Lung (tissue), 12 donors: ENCODE measurements around the gene PLPP7. TPM values are rescaled to one million over a fixed set of nuclear protein-coding genes. Genes with fewer than 3 reads are reported as not detected.

Source experiments
- ATAC-seq: fragments of 200-7000 bp; cut with Tn5 transposase; one replicate; pipeline ENCODE4 v1.9.1; 2020; ENCODE audit warnings: moderate number of reproducible peaks; ENCODE audit not compliant: insufficient read depth, low FRiP score
- DNase-seq, 3 donors: peaks; one replicate each; pipeline ENCODE4 v3.0.0-alpha.2; 2013 to 2017
- H3K27ac ChIP-seq, 2 donors: one replicate each; pipeline ENCODE4 v1.5.1; 2013; ENCODE audit warnings: mild to moderate bottlenecking in 2 of 2, moderate library complexity in 2 of 2, control low read depth in 1 of 2, inconsistent platforms in 1 of 2, low read depth in 1 of 2, low read length in 1 of 2
- H3K27me3 ChIP-seq, 3 donors: one replicate each; pipeline ENCODE4 v1.5.1; 2013; ENCODE audit warnings: low read length in 2 of 3; ENCODE audit not compliant: control insufficient read depth in 3 of 3, insufficient read depth in 3 of 3
- H3K36me3 ChIP-seq, 4 donors: one replicate each; pipeline ENCODE4 v1.5.1; 2013; ENCODE audit warnings: low read length in 4 of 4, mild to moderate bottlenecking in 1 of 4, moderate library complexity in 1 of 4; ENCODE audit not compliant: control insufficient read depth in 4 of 4, insufficient read depth in 4 of 4
- H3K4me1 ChIP-seq, 5 donors: one replicate each; pipeline ENCODE4 v1.5.1; 2013; ENCODE audit warnings: low read length in 5 of 5, mild to moderate bottlenecking in 2 of 5, moderate library complexity in 1 of 5; ENCODE audit not compliant: control insufficient read depth in 5 of 5, insufficient read depth in 5 of 5
- H3K4me3 ChIP-seq: one replicate; pipeline ENCODE4 v1.5.1; 2013; ENCODE audit warnings: mild to moderate bottlenecking, control low read depth, moderate library complexity
- H3K9ac ChIP-seq, 2 donors: one replicate each; pipeline ENCODE4 v1.5.1; 2013; ENCODE audit warnings: low read length in 2 of 2, control low read depth in 1 of 2; ENCODE audit not compliant: insufficient read depth in 1 of 2
- H3K9me3 ChIP-seq, 4 donors: one replicate each; pipeline ENCODE4 v1.5.1; 2013; ENCODE audit warnings: low read length in 3 of 4, mild to moderate bottlenecking in 1 of 4, moderate library complexity in 1 of 4; ENCODE audit not compliant: control insufficient read depth in 4 of 4, insufficient read depth in 3 of 4
- WGBS, 2 donors: extraction: QIAGEN DNeasy Blood & Tissue Kit; methylation state at CpG; one replicate each; pipeline ENCODE4 v1.1.7; 2013; 5-methylcytosine and 5-hydroxymethylcytosine counted together
- polyA plus RNA-seq, 2 donors: library from polyadenylated mRNA; stranded (reverse); fragments of 200-250 nt; gene quantifications; one replicate each; pipeline ENCODE4 v1.2.1, GENCODE V29; 2013
- total RNA-seq, 2 donors: library from RNA; depleted of rRNA in 1 of 2; stranded (reverse); fragments of >200 nt in 1 of 2; gene quantifications; one replicate each; pipeline ENCODE4 v1.2.1, GENCODE V29; 2014 to 2021
- TF ChIP-seq, protein P1 (sequence below): IDR thresholded peaks from 2 replicates; pipeline ENCODE4 v1.5.1; 2012; ENCODE audit warnings: mild to moderate bottlenecking; ENCODE audit errors: control extremely low read depth, extremely low read depth
- donor health status: control.
- donor health status: control.
- donor health status: Bipolar disorder and iron deficiency.
- donor health status: healthy.
- donor health status: DM: yes; HTN: yes; CAD: no.

PLPP7 gene
- total and polyA plus RNA-seq, 4 donors, result 0.79 to 1.8 (median 1.1) TPM

DNA sequence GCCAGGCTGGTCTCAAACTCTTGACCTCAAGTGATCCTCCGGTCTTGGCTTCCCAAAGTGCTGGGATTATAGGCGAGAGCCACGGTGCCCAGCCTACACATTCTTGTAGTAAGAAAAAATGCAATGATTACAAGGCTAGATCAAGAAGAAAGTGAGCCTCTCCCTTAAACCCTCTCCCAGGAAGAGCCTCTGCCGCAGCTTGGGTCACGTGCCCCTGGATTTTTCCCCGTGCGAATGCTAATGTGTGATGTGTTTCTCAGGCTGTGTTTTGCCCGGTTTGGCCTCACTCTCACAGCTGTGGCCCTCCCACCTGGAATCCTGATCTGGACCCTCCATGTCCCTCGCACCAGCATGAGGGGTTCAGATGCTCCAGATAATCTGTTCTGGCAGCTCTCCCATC lies 6.9 kb downstream of the PLPP7 start:
- ATAC-seq (no peak), DNase-seq (no peak)
- 83 to 91% methylated on average over 9 of the region's 9 CpGs for WGBS, 2 donors
- Histone ChIP-seq H3K4me1 (peaks cover 0 to 4% (median 0%) of the 10 kb centered on the region in 5 donors), H3K4me3 (no peak overlapping the region), H3K36me3 (no peaks in the 10 kb centered on the region), H3K9ac (no peak overlapping the region), H3K27me3 (no peaks in the 10 kb centered on the region), H3K27ac (peak overlapping the region in 1 of 2 donors; percentile 88), H3K9me3 (no peaks in the 10 kb centered on the region)
- TF ChIP-seq, protein P1, sequence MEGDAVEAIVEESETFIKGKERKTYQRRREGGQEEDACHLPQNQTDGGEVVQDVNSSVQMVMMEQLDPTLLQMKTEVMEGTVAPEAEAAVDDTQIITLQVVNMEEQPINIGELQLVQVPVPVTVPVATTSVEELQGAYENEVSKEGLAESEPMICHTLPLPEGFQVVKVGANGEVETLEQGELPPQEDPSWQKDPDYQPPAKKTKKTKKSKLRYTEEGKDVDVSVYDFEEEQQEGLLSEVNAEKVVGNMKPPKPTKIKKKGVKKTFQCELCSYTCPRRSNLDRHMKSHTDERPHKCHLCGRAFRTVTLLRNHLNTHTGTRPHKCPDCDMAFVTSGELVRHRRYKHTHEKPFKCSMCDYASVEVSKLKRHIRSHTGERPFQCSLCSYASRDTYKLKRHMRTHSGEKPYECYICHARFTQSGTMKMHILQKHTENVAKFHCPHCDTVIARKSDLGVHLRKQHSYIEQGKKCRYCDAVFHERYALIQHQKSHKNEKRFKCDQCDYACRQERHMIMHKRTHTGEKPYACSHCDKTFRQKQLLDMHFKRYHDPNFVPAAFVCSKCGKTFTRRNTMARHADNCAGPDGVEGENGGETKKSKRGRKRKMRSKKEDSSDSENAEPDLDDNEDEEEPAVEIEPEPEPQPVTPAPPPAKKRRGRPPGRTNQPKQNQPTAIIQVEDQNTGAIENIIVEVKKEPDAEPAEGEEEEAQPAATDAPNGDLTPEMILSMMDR, result no peak

DNA sequence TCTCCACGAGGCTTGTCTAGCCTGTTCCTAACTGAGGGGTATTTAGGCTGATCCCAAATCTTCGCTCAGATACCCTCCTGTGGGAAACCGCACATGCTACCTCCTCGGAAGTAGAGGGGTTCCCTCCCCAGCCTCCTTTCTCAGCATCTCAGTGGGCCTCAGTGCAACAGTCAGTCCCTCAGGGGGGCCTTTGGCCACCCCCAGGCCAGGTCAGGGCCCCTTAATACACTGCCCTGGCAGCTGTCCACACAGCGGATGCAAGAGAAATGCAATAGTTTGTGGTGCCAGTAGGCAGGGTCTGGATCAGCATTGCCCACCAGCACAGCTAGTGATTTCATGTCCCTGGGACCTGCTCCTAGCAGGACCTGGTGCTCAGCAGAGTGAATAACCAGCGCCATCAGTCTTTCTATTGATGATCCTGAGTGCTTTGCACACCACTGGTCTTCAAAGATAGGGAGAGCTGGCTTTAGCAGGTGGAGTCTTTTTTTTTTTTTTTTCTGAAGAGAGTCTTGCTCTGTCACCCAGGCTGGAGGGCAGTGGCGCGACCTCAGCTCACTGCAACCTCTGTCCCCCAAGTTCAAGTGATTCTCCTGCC lies 7.5 kb downstream of the PLPP7 start:
- DNase-seq (no peak), ATAC-seq (no peak)
- H3K9ac ChIP-seq, result no peak overlapping the region
- TF ChIP-seq, protein P1, result no peak
- no peak overlapping the region for H3K4me3 ChIP-seq
- no peaks in the 10 kb centered on the region for H3K36me3 ChIP-seq
- H3K9me3 ChIP-seq, result no peaks in the 10 kb centered on the region
- H3K27me3 ChIP-seq, result no peaks in the 10 kb centered on the region
- H3K27ac ChIP-seq, result peak overlapping the region in 1 of 2 donors; percentile 88
- H3K4me1 ChIP-seq, result peaks cover 0 to 2% (median 0%) of the 10 kb centered on the region in 5 donors
- whole genome bisulfite sequencing, 2 donors, result 89 to 96% methylated on average over 8 of the region's 8 CpGs

GRCh38 chr9:131297903-131298302 lies 8.4 kb downstream of the PLPP7 start:
- Histone ChIP-seq H3K36me3 (no peaks in the 10 kb centered on the region), H3K27me3 (no peaks in the 10 kb centered on the region), H3K9ac (no peak overlapping the region), H3K27ac (peak overlapping the region in 1 of 2 donors; percentile 88), H3K4me3 (no peak overlapping the region), H3K9me3 (no peaks in the 10 kb centered on the region), H3K4me1 (no peaks in the 10 kb centered on the region)
- ATAC-seq, result no peak
- 75 to 85% methylated on average over 11 of the region's 11 CpGs for WGBS, 2 donors
- no peak for DNase-seq
- TF ChIP-seq, protein P1, result no peak

- TF ChIP-seq, protein P1, result no peak
- Histone ChIP-seq H3K4me3 (no peak overlapping the region), H3K9me3 (no peaks in the 10 kb centered on the region), H3K27ac (peak overlapping the region in 1 of 2 donors; percentile 88), H3K27me3 (no peaks in the 10 kb centered on the region), H3K9ac (no peak overlapping the region), H3K4me1 (no peaks in the 10 kb centered on the region), H3K36me3 (no peaks in the 10 kb centered on the region)
- WGBS, 2 donors, result 88% methylated on average over 5 of the region's 5 CpGs
- ATAC-seq (no peak), DNase-seq (no peak)
Observed at GRCh38 chr9:131298341-131298740, 8.8 kb downstream of the PLPP7 start.
